Ovary (tissue), 3 donors: ENCODE results near the gene CEBPE.

Source experiments
- EP300 ChIP-seq: sonication (generic); formaldehyde crosslinking; IDR thresholded peaks from one replicate; pipeline ENCODE4 v1.6.1; 2017; ENCODE audit warnings: antibody characterized with exemption
- POLR2A ChIP-seq: fragments of 450-650 bp; IDR thresholded peaks from one replicate; pipeline ENCODE4 v1.6.1; 2017; ENCODE audit warnings: antibody characterized with exemption, mild to moderate bottlenecking, moderate library complexity
- TF ChIP-seq, protein P1 (sequence below), 3 donors: fragments of 450-650 bp in 2 of 3; fragments of 200-600 bp in 1 of 3; IDR thresholded peaks; one replicate each; pipeline versions ENCODE4 v1.5.1 to v1.8.0; 2016 to 2022; ENCODE audit warnings: antibody characterized with exemption in 3 of 3, mild to moderate bottlenecking in 1 of 3
- donor health status: DM: no; HTN: no; CAD: no.

DNA sequence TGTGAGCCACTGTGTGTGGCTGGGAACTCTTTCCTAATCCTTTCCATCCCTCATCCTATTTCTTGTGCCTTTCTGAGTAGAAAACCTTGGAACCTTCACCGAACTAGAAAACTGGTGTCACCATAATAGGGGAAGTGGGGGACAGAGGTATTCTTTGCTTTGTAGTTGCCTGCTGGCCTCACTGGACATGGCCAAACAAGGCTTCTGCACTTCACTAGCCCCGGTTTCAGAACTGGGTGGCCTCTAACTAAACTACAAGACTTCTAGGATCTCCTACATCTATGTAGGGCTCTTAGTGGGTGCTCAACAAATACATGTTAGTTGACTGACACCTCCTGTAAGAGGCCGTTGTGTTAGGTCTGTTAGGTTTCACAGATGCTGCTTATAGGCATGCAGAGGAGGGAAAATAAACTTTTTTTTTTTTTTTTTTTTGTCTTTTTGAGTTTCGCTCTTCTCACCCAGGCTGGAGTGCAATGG is 13.7 kb downstream of the CEBPE start:
- TF ChIP-seq, protein P1, sequence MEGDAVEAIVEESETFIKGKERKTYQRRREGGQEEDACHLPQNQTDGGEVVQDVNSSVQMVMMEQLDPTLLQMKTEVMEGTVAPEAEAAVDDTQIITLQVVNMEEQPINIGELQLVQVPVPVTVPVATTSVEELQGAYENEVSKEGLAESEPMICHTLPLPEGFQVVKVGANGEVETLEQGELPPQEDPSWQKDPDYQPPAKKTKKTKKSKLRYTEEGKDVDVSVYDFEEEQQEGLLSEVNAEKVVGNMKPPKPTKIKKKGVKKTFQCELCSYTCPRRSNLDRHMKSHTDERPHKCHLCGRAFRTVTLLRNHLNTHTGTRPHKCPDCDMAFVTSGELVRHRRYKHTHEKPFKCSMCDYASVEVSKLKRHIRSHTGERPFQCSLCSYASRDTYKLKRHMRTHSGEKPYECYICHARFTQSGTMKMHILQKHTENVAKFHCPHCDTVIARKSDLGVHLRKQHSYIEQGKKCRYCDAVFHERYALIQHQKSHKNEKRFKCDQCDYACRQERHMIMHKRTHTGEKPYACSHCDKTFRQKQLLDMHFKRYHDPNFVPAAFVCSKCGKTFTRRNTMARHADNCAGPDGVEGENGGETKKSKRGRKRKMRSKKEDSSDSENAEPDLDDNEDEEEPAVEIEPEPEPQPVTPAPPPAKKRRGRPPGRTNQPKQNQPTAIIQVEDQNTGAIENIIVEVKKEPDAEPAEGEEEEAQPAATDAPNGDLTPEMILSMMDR (IDR thresholded peaks at IDR 0.05), result no peak
- no peak for TF ChIP-seq EP300
- no peak for TF ChIP-seq POLR2A
